SK-N-SH (cell line): ENCODE results near the gene MRI1. TPM values are rescaled to one million over a fixed set of nuclear protein-coding genes. Genes with fewer than 3 reads are reported as not detected.

Experiments used
- CTCF ChIA-PET: fragments of 300-600, 350-600 bp; formaldehyde crosslinking; extraction: SDS; loops from one replicate; lab custom pipeline; 2021; lab: Yijun Ruan, JAX
- POLR2A ChIA-PET: fragments of 350-600 bp; sonication (Branson Sonifier 250); formaldehyde crosslinking; extraction: SDS; loops from one replicate; lab custom pipeline; 2020; ENCODE audit warnings: antibody characterized with exemption, inconsistent platforms; lab: Yijun Ruan, JAX
- DNase-seq: peaks from one replicate; pipeline ENCODE4 v3.0.0; 2012
- H2AFZ ChIP-seq: fragments of 200-600 bp; sonication (generic); 2 replicates; pipeline ENCODE4 v1.8.1; 2016; ENCODE audit warnings: antibody characterized with exemption, mild to moderate bottlenecking, low read depth
- H3F3A ChIP-seq: fragments of 200-600 bp; sonication (generic); replicated peaks from 2 replicates; pipeline ENCODE3; 2016; ENCODE audit warnings: antibody characterized with exemption, mild to moderate bottlenecking; ENCODE audit not compliant: insufficient read depth
- H3K27ac ChIP-seq, 2 experiments: fragments of 200-500 bp in 1 of 2; fragments of 200-600 bp in 1 of 2; sonication (Bioruptor generic) in 1 of 2; sonication (generic), shearing (Covaris generic) in 1 of 2; 2 replicates each; pipeline versions ENCODE4 v1.5.1 to v1.6.1; 2014 to 2016; ENCODE audit warnings: low read depth in 2 of 2, inconsistent platforms in 1 of 2, low read length in 1 of 2, mild to moderate bottlenecking in 1 of 2, mixed read lengths in 1 of 2
- H3K27me3 ChIP-seq: fragments of 200-600 bp; sonication (generic), shearing (Covaris generic); 2 replicates; pipeline ENCODE4 v1.6.1; 2016; ENCODE audit warnings: mixed run types; ENCODE audit not compliant: insufficient read depth
- H3K36me3 ChIP-seq, 2 experiments: fragments of 200-500 bp in 1 of 2; fragments of 200-600 bp in 1 of 2; sonication (Bioruptor generic) in 1 of 2; sonication (generic) in 1 of 2; replicated peaks in 1 of 2; 2 replicates each; pipeline versions ENCODE3 to v1.5.1; 2014 to 2016; ENCODE audit warnings: low read length in 1 of 2, mild to moderate bottlenecking in 1 of 2; ENCODE audit not compliant: insufficient read depth in 2 of 2, control insufficient read depth in 1 of 2
- H3K4me1 ChIP-seq, 2 experiments: fragments of 200-500 bp in 1 of 2; fragments of 200-600 bp in 1 of 2; sonication (Bioruptor generic) in 1 of 2; sonication (generic), shearing (Covaris generic) in 1 of 2; 2 replicates each; pipeline versions ENCODE4 v1.5.1 to v1.6.1; 2014 to 2016; ENCODE audit warnings: low read depth in 1 of 2, low read length in 1 of 2, mixed run types in 1 of 2; ENCODE audit not compliant: insufficient read depth in 2 of 2, control insufficient read depth in 1 of 2
- H3K4me2 ChIP-seq: fragments of 200-600 bp; sonication (generic), shearing (Covaris generic); 2 replicates; pipeline ENCODE4 v1.6.1; 2017; ENCODE audit warnings: mixed run types
- H3K4me3 ChIP-seq, 2 experiments: fragments of 200-500 bp in 1 of 2; fragments of 200-600 bp in 1 of 2; sonication (Bioruptor generic) in 1 of 2; sonication (generic), shearing (Covaris generic) in 1 of 2; 2 replicates each; pipeline versions ENCODE4 v1.5.1 to v1.8.1; 2014 to 2016; ENCODE audit warnings: low read depth in 2 of 2, inconsistent platforms in 1 of 2, low read length in 1 of 2, mild to moderate bottlenecking in 1 of 2, mixed read lengths in 1 of 2, moderate library complexity in 1 of 2
- H3K79me2 ChIP-seq: fragments of 200-600 bp; sonication (generic); 2 replicates; pipeline ENCODE4 v1.8.1; 2017; ENCODE audit warnings: mild to moderate bottlenecking; ENCODE audit not compliant: insufficient read depth
- H3K9ac ChIP-seq: fragments of 200-600 bp; sonication (generic); 2 replicates; pipeline ENCODE4 v1.6.1; 2017; ENCODE audit warnings: mixed run types
- H3K9me2 ChIP-seq: fragments of 200-600 bp; sonication (generic); 2 replicates; pipeline ENCODE4 v1.6.1; 2017; ENCODE audit warnings: mixed run types
- H3K9me3 ChIP-seq: fragments of 200-600 bp; sonication (generic); 2 replicates; pipeline ENCODE4 v1.6.1; 2017; ENCODE audit warnings: mixed run types, mild to moderate bottlenecking, moderate library complexity
- H4K20me1 ChIP-seq: fragments of 200-600 bp; sonication (generic); 2 replicates; pipeline ENCODE4 v1.6.1; 2017; ENCODE audit warnings: mild to moderate bottlenecking, mixed run types; ENCODE audit not compliant: insufficient read depth
- CHD2 ChIP-seq: fragments of 150-350 bp; IDR thresholded peaks from 2 replicates; pipeline ENCODE4 v1.6.1; 2018; ENCODE audit warnings: low read length; ENCODE audit not compliant: partially characterized antibody
- EZH2phosphoT487 ChIP-seq: fragments of 200-600 bp; sonication (generic); IDR thresholded peaks from 2 replicates; pipeline ENCODE4 v1.6.1; 2017; ENCODE audit warnings: low read depth, mixed run types, mild to moderate bottlenecking, antibody characterized with exemption, moderate library complexity, borderline replicate concordance
- FOSL2 ChIP-seq: IDR thresholded peaks from 2 replicates; pipeline ENCODE4 v1.4.0; 2012; ENCODE audit warnings: low read depth, mild to moderate bottlenecking, moderate library complexity, borderline replicate concordance
- FOXJ3 ChIP-seq: sonication (generic); formaldehyde crosslinking; IDR thresholded peaks from 2 replicates; pipeline ENCODE4 v1.5.1; 2020; ENCODE audit warnings: mild to moderate bottlenecking, missing genetic modification reagents
- GATA2 ChIP-seq: sonication (generic); formaldehyde crosslinking; IDR thresholded peaks from 2 replicates; pipeline ENCODE4 v1.5.0; 2020; ENCODE audit warnings: mild to moderate bottlenecking, missing genetic modification reagents
- MXI1 ChIP-seq: IDR thresholded peaks from 2 replicates; pipeline ENCODE4 v1.6.1; 2012; ENCODE audit warnings: mild to moderate bottlenecking, low read depth, low read length, improper control_type of control experiment
- RCOR1 ChIP-seq: fragments of 150-350 bp; IDR thresholded peaks from 2 replicates; pipeline ENCODE4 v1.6.1; 2017; ENCODE audit warnings: antibody characterized with exemption, low read length
- REST ChIP-seq: IDR thresholded peaks from 2 replicates; pipeline ENCODE4 v1.6.1; 2012; ENCODE audit warnings: mild to moderate bottlenecking, low read depth, low read length, moderate library complexity
- SIN3A ChIP-seq: IDR thresholded peaks from 2 replicates; pipeline ENCODE4 v1.6.1; 2012; ENCODE audit warnings: low read depth, mild to moderate bottlenecking, low read length, moderate library complexity, borderline replicate concordance
- TEAD4 ChIP-seq: IDR thresholded peaks from 2 replicates; pipeline ENCODE4 v1.4.0; 2012; ENCODE audit warnings: mild to moderate bottlenecking, borderline replicate concordance; ENCODE audit not compliant: insufficient read depth
- YY1 ChIP-seq: IDR thresholded peaks from 2 replicates; pipeline ENCODE4 v1.4.0; 2012; ENCODE audit warnings: low read depth, mild to moderate bottlenecking
- ZBTB33 ChIP-seq: IDR thresholded peaks from 2 replicates; pipeline ENCODE4 v1.4.0; 2012; ENCODE audit warnings: low read depth, borderline replicate concordance
- WGBS: methylation state at CpG from one replicate; pipeline ENCODE4 v1.1.6; 2017; ENCODE audit warnings: low lambda C conversion rate; 5-methylcytosine and 5-hydroxymethylcytosine counted together
- polyA plus RNA-seq, 3 experiments: library from polyadenylated mRNA; depleted of rRNA; stranded (reverse); fragments of >200 nt; gene quantifications; 2 replicates each; pipeline ENCODE4 v1.2.3, GENCODE V29; 2012
- TF ChIP-seq, protein P1 (sequence below): IDR thresholded peaks from 2 replicates; pipeline ENCODE4; 2012

The MRI1 gene
- polyA plus RNA-seq, 1 of the 3 experiments (the other 2 are of a cell fraction), result 49.6 TPM

DNA sequence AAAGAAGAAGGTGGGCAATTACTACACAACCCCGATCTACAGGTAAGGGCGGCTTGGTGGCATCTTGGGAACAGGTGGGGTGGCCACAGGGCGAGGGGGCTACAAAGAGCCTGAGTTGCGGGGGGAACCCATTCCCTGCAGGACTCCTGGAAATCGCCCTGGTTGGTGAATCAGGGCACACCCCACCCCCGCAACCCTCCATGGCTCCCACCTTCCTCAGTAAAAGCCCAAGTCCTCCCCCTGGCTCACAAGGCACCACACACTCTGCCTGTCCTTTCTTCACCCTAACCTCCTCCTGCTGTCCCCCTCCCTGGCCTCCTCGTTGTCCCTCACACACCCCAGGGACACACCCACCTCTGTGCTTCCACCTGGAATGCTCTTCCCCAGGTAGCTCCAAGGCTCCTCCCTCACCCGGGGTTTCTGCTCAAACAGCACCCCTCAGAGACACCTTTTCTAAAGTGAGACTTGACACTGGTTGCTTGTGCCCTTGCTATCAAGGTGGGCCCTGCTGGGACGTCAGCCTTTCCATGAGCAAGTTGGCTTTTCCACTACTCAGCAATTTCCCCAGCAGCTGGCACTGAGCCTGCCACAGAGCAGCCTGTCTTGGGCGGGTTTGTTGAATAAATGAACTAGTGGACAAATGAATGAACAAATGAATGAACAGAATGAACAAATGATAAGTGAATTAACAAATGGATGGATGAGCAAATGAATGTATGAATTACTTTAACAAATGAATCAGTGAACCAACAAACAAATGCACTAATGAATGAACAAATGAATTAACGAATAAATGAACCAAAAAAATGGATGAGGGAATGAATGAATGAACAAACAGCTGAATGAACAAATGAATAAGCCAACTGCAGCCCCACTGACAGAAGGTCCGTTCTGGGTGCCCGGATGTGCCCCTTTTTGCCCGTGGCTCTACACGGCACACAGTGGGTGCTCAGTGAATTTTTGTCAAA lies 6.2 kb upstream of the MRI1 start:
- Histone ChIP-seq H3F3A (no peaks in the 10 kb centered on the region), H3K27ac (no peak overlapping the region), H3K9me2 (no peaks in the 10 kb centered on the region), H3K4me2 (no peak overlapping the region), H3K79me2 (no peaks in the 10 kb centered on the region), H3K9ac (no peak overlapping the region), H3K4me3 (no peak overlapping the region), H3K4me1 (no peaks in the 10 kb centered on the region), H4K20me1 (no peaks in the 10 kb centered on the region), H2AFZ (no peak overlapping the region), H3K36me3 (peaks cover 44 to 50% of the 10 kb centered on the region in 2 experiments), H3K9me3 (no peaks in the 10 kb centered on the region), H3K27me3 (no peaks in the 10 kb centered on the region)
- ChIA-PET CTCF (interaction anchor here (0.6 kb wide), 1 partner anchor 50 kb away, joined by 3 read pairs; no protein-coding TSS in a partner anchor), POLR2A (no interaction called here)
- DNase-seq, result no peak
- no peak for TF ChIP-seq MXI1
- no peak for TF ChIP-seq TEAD4
- TF ChIP-seq, protein P1, sequence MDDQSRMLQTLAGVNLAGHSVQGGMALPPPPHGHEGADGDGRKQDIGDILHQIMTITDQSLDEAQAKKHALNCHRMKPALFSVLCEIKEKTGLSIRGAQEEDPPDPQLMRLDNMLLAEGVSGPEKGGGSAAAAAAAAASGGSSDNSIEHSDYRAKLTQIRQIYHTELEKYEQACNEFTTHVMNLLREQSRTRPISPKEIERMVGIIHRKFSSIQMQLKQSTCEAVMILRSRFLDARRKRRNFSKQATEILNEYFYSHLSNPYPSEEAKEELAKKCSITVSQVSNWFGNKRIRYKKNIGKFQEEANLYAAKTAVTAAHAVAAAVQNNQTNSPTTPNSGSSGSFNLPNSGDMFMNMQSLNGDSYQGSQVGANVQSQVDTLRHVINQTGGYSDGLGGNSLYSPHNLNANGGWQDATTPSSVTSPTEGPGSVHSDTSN, result no peak
- TF ChIP-seq EZH2phosphoT487, result no peak
- no peak for TF ChIP-seq CHD2
- TF ChIP-seq FOXJ3 (CRISPR knock-in tag), result no peak
- TF ChIP-seq RCOR1, result no peak
- WGBS, result 88% methylated on average over 15 of the region's 15 CpGs

DNA sequence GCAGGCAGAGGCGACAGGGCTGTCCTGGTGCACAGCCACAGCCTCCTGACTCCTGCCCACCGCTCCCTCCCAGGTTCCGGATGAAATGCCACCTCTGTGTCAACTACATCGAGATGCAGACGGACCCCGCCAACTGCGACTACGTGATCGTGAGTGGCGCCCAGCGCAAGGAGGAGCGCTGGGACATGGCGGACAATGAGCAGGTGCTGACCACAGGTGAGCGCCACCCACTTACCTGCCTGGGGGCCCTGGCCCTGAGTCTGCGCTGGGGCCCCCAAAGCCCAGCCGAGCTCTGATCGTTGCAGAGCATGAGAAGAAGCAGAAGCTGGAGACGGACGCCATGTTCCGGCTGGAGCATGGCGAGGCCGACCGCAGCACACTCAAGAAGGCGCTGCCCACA lies 5.5 kb upstream of the MRI1 start:
- Histone ChIP-seq H3K79me2 (peaks cover 6% of the 10 kb centered on the region; the same call in 1 of the 2 replicates), H2AFZ (no peak overlapping the region), H3K4me2 (no peak overlapping the region), H3K27ac (no peak overlapping the region), H3K4me3 (no peak overlapping the region), H3K36me3 (peaks cover 43 to 46% of the 10 kb centered on the region in 2 experiments), H4K20me1 (no peaks in the 10 kb centered on the region), H3F3A (no peaks in the 10 kb centered on the region), H3K9me3 (no peaks in the 10 kb centered on the region), H3K9me2 (no peaks in the 10 kb centered on the region), H3K9ac (no peak overlapping the region), H3K27me3 (no peaks in the 10 kb centered on the region), H3K4me1 (peaks cover 0 to under 1% of the 10 kb centered on the region in 2 experiments; a peak in 1 of 4 replicates)
- POLR2A ChIA-PET, result no interaction called here
- 99% methylated on average over 21 of the region's 24 CpGs for WGBS
- TF ChIP-seq EZH2phosphoT487, result no peak
- TF ChIP-seq FOSL2, result no peak
- no peak for TF ChIP-seq GATA2 (CRISPR knock-in tag)
- no peak for TF ChIP-seq ZBTB33
- TF ChIP-seq CHD2, result no peak
- TF ChIP-seq YY1, result no peak
- TF ChIP-seq SIN3A, result no peak
- TF ChIP-seq REST, result no peak
- DNase-seq, result no peak
- CTCF ChIA-PET, result no interaction called here
